ENCODE data around the gene APCDD1L. TPM values are rescaled to one million over a fixed set of nuclear protein-coding genes. Genes with fewer than 3 reads are reported as not detected.

APCDD1L gene
- total RNA-seq, 1 experiment from 2014 or later = 2.4 TPM

DNA sequence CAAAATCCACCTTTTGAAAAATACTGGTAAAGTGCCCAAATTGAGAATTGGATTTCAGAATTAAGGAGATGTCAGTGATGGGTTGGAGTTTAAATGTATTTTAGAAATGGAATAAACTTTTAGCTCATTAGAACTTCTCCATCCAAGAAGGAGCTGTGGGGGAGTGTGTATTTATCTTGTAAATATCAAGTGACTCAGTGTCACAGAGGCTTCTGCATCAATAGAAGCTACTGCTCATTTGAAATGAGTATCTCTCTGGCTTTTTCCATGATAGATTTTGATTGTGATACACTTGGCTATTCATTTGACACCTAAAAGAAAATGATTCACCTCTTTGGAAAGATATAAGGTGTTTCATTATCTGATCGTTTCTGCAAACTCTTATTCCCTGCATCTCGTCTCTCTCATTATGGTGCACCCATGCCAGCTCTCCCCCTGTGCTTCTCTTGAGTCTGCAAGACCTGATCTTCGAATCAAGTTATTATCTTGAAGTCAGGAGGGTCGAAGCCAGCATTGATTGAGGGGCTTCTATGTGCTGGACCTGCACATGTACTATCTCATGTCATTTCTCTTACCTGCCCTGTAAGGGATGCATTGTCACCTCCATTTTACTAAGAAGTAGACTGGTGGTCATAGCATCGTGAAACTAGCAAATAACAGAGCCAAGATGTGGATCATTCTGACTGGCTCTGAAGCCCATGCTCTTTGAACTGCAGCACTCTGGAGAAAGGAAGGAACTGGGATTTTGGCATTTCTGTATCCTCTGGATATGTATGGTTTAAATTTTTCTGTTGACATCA lies 96.0 kb downstream of the APCDD1L start:
- Mint-ChIP-seq H3K9me3 (peaks cover 7% of the 10 kb centered on the region), H3K4me3 (no peak overlapping the region), H3K27ac (no peak overlapping the region), H3K27me3 (ENCODE audit: low read depth) (peaks cover 7% of the 10 kb centered on the region; the same call in 1 of the 2 replicates), H3K36me3 (peaks cover 29% of the 10 kb centered on the region), H3K4me1 (peaks cover 60% of the 10 kb centered on the region)
- ChIA-PET POLR2A (no interaction called here), CTCF (interaction anchor here (0.6 to 1.3 kb wide), 3 partner anchors 10 to 184 kb away, joined by 3 to 4 read pairs (median 3); no protein-coding TSS in a partner anchor)
- TF ChIP-seq, protein P1, sequence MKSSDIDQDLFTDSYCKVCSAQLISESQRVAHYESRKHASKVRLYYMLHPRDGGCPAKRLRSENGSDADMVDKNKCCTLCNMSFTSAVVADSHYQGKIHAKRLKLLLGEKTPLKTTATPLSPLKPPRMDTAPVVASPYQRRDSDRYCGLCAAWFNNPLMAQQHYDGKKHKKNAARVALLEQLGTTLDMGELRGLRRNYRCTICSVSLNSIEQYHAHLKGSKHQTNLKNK (CRISPR knock-in tag; IDR thresholded peaks at IDR 0.05) = no peak
- TF ChIP-seq CREB1 (CRISPR knock-in tag; IDR thresholded peaks at IDR 0.05) (no peak), GRHL2 (CRISPR knock-in tag; IDR thresholded peaks at IDR 0.05; ENCODE audit: insufficient replicate concordance, severe bottlenecking) (no peak), ZNF121 (CRISPR knock-in tag; IDR thresholded peaks at IDR 0.05) (no peak), NR2C2 (CRISPR knock-in tag; IDR thresholded peaks at IDR 0.05) (no peak), ZNF396 (CRISPR knock-in tag; IDR thresholded peaks at IDR 0.05; ENCODE audit: borderline replicate concordance) (no peak), ELF4 (CRISPR knock-in tag; IDR thresholded peaks at IDR 0.05; ENCODE audit: low read depth) (no peak), ZNF512 (CRISPR knock-in tag; IDR thresholded peaks at IDR 0.05; ENCODE audit: borderline replicate concordance) (no peak), ZBTB21 (CRISPR knock-in tag; IDR thresholded peaks at IDR 0.05; ENCODE audit: borderline replicate concordance) (no peak), GTF2I (CRISPR knock-in tag; conservative IDR thresholded peaks at IDR 0.05) (no peak), E2F4 (CRISPR knock-in tag; IDR thresholded peaks at IDR 0.05; ENCODE audit: borderline replicate concordance, low read depth) (no peak), RELA (CRISPR knock-in tag; IDR thresholded peaks at IDR 0.05; ENCODE audit: borderline replicate concordance) (no peak), IRF1 (CRISPR knock-in tag; IDR thresholded peaks at IDR 0.05) (no peak)
- TF ChIP-seq, protein P2, sequence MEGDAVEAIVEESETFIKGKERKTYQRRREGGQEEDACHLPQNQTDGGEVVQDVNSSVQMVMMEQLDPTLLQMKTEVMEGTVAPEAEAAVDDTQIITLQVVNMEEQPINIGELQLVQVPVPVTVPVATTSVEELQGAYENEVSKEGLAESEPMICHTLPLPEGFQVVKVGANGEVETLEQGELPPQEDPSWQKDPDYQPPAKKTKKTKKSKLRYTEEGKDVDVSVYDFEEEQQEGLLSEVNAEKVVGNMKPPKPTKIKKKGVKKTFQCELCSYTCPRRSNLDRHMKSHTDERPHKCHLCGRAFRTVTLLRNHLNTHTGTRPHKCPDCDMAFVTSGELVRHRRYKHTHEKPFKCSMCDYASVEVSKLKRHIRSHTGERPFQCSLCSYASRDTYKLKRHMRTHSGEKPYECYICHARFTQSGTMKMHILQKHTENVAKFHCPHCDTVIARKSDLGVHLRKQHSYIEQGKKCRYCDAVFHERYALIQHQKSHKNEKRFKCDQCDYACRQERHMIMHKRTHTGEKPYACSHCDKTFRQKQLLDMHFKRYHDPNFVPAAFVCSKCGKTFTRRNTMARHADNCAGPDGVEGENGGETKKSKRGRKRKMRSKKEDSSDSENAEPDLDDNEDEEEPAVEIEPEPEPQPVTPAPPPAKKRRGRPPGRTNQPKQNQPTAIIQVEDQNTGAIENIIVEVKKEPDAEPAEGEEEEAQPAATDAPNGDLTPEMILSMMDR (IDR thresholded peaks at IDR 0.05) = no peak
- TF ChIP-seq, protein P3, sequence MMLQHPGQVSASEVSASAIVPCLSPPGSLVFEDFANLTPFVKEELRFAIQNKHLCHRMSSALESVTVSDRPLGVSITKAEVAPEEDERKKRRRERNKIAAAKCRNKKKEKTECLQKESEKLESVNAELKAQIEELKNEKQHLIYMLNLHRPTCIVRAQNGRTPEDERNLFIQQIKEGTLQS (CRISPR knock-in tag; conservative IDR thresholded peaks at IDR 0.05) = no peak
- TF ChIP-seq, protein P4, sequence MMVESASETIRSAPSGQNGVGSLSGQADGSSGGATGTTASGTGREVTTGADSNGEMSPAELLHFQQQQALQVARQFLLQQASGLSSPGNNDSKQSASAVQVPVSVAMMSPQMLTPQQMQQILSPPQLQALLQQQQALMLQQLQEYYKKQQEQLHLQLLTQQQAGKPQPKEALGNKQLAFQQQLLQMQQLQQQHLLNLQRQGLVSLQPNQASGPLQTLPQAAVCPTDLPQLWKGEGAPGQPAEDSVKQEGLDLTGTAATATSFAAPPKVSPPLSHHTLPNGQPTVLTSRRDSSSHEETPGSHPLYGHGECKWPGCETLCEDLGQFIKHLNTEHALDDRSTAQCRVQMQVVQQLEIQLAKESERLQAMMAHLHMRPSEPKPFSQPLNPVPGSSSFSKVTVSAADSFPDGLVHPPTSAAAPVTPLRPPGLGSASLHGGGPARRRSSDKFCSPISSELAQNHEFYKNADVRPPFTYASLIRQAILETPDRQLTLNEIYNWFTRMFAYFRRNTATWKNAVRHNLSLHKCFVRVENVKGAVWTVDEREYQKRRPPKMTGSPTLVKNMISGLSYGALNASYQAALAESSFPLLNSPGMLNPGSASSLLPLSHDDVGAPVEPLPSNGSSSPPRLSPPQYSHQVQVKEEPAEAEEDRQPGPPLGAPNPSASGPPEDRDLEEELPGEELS (CRISPR knock-in tag; IDR thresholded peaks at IDR 0.05) = no peak
- TF ChIP-seq, protein P5, sequence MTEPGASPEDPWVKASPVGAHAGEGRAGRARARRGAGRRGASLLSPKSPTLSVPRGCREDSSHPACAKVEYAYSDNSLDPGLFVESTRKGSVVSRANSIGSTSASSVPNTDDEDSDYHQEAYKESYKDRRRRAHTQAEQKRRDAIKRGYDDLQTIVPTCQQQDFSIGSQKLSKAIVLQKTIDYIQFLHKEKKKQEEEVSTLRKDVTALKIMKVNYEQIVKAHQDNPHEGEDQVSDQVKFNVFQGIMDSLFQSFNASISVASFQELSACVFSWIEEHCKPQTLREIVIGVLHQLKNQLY (CRISPR knock-in tag; IDR thresholded peaks at IDR 0.05) = no peak
- ATAC-seq (no peak), DNase-seq (ENCODE audit: low spot score) (no peak)
